Activated CD4-positive, alpha-beta T cell treated with anti-CD3 and anti-CD28 coated beads, Interleukin-2, Interleukin-6, amounts not matched to agents 100 ng/mL and 50 ng/mL, durations not matched to agents 16 hours and 8 hours (primary cell): ENCODE results near the gene SPOCK1.

Experiments
- DNase-seq: peaks from one replicate; pipeline ENCODE4 v3.0.0-alpha.2; 2020

Gene SPOCK1

DNA sequence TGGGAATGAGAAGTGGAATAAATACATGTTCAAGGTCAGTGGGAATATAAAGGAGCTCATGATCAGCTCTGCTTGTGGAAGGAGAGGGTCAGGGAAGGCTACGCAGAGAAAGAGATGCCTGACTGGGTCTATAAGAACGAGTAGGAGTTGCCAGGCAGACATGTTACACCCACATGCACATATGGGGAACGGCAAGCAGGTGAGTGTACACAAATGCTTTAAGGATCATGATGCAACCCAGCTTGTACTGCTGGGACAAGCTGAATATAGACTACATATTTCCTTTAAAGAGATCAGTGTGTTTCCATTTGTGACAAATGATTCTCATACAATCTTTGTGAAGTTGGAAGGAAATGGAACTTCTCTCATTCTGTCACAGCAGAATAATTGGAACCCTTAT, 141.7 kb downstream of the SPOCK1 start:
- DNase-seq, result no peak

DNA sequence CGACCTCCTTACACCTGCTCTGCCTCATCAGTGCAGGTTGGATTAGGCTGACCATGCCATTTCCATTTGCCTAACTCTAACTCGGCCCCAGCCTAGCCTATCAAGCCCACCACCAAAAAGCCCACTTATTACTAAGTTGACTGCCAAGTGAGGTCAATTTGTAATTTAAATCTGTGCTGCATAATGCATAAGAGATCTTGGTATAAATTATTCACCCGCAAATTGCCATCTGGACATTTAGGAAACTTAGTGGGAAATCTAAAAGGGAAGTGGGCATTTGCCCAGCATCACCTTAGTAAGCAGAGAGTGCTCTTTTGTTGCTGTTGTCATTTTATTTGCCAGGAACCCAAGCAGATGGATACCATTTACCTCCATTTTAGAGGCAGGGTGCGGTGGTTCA, 143.0 kb downstream of the SPOCK1 start:
- DNase-seq, result no peak

DNA sequence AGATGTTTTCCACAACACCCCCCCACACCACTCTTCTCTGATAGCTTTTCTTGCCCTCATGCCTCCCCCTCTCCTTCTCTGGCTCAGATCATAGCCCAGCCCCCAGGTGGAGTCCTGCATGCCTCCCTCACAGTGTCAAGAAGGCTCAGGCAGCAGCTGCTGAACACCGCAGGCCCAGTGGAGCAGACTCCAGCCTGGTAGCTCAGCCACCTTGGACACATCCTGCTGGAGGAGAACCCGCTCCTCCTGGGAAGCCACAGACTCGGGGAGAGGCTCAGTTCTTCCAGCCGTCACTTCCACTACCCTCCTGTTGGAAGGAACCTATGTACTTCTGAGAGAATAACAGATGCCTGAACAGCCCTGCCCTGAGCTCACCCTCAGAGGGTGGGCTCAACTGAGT, 143.4 kb downstream of the SPOCK1 start:
- no peak for DNase-seq

DNA sequence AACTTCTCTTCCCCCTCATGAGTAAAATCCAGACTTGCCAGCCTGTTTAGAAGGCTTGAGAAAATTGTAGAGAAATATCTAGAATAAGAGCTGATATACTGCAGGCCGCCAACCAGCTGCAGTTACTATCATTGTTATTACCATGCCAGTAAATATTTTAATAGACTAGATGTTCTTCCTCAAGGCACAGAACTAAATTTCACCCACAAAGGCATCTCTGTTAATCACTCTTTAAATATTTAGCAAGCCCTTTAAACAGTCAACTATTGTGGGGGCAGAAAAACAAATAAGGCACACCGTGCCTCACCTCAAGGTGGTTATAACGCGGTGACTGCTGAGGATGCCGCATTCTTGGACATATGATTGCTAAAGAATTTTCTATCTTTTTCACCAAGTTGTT, 147.0 kb downstream of the SPOCK1 start:
- no peak for DNase-seq

DNA sequence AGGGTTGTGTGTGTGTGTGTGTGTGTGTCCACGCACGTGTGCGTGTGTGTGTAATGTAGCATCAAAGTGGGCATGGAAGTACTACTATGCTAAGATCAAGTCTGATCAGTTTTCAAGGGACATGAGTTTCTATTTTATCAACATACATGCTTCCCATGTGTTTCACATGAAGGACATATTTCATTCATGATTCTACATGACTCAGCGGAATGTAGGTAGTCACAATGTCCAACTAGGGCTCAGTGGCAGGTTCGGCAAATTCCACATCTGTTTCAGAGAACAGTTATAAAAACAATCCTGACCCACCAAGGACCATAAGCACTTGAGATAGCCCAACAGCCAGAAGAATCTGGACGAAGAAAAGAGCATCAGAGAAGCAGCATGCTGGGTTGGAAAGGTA, 148.3 kb downstream of the SPOCK1 start:
- no peak for DNase-seq

DNA sequence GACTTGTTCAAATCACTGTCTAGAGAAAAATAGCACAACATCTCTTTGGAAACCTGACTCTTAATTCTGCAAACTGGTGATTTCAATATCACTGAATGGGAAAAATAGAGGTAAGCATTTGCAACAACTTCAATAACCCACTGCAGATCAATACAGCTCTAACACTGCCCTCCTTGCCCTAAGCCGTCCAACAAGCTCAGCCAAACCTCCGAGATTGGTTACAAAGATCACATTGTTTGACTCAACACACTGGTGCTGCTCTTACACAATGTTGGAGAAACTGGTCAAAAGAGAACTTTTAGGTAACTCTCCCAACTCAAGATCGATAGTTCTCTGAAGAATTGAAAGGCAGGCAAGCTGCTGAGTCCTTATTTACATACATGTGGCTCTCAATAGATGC, 150.4 kb downstream of the SPOCK1 start:
- no peak for DNase-seq

DNA sequence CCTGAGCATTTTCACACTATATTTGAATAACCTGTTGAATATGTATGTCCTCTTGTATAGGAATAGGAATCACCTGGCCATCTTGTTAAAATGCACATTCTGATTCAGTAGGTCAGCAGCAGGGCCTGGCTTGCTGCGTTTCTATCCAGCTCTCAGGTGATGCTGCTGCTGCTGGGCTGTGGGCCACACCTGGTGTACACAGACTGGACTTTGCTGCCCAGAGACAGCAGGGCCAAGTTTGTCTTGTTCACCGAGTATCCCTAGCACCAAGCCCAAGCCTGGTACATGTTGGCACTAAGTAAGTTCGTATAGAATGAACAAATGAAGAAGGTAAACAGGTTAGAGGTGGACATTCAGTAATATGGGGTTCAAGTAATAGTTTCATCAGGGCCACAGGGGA, 151.3 kb downstream of the SPOCK1 start:
- DNase-seq, result no peak

DNA sequence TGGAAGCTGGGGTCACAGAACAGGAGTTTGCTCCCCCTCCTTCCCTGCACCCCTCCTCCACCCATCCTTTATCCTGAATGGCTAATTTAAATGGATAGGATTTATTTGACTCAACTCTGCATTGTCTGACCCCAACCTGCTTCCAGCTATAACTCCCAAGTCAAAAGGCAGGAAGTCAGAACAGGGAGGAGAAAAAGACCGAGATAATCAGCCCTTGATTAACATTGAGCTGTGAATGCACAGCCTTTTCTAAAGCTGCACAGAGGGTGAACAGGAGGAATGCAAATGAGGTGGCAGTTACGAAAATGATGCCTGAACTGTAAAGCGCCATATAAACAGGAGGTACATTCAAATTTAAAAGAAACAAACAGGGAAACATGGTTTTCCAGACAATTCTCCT, 152.8 kb downstream of the SPOCK1 start:
- no peak for DNase-seq

DNA sequence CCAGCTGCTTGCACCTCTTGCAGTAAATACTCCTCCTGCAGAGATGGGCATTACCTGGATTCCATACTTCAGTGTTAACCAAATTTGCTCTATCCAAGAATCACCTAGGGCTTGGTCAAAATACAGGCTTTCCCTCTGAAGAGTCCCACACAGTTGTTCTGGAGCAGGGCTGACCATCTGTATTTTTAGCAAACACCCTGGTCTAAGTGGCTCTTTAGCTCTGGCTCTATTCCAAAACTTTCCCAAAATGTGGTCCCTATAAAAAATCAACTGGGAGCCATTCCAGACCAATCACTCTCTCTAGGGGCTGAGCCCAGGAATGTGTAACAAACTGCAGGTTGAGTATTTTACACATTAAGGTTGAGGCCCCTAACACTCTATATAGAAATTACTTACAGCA, 153.7 kb downstream of the SPOCK1 start:
- no peak for DNase-seq

DNA sequence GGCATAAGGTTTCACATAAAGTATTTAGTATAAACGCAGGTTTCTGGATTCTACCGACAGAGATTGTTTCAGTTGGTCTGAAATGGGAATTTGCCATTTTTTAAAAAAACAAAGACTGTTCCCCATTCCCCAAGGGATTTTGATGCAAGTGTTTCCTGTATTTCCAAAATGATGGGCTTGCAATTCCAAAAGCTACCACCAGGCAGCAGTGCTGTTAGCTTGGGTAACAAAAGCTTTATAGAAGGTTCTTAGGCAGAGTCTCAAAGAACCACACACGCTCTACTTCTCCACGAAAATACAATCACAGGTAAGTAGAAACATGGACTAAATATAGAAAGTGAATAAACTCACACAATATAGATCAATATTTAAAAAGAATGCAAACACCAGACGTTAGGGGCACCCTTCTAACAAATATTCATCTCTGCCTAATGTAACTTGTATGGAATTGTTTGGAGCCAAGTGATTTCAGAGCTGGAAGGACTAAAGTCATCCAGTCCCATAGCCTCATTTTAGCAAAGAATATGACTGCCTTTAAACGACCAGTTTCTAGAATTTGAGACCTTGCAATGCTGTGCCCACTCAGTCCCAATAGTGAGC, 154.3 kb downstream of the SPOCK1 start:
- DNase-seq, result peak; percentile 51

DNA sequence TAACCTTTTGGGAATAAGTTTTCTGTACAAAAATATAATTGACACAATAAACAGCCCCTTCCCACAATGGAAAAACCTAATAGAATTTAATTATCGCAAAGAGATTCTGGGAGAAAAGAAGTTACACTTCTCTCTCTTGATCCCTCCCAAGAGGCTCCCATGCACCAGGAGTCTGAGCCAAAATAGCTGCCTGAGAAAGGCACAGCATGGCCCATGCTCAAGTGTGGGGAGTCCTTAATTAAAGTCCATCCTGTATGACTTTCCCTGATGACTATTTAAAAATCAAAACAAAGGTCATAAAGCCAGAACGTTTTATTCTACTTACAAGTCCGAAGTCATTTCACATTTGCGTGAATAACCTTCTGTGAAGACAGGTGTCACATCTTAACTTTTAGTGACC, 155.1 kb downstream of the SPOCK1 start:
- no peak for DNase-seq

DNA sequence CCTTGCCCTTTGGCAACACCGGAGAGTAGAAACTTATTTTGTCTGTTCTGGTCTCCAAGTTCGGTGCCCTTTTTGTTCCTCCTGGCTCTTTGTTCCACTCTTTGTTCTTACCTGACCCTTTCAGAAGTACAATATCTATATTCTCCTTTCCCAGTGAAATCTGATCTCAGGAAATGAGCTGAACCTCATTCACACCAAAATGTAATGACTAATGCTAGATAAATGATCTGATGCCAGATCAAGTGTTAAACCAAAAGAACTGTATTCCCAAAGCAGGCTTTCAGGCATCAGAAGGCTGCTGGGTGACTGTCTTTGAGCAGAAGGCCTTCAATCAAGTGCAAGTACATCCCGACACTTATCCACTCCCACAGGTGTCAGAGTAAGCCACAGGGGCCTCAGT, 156.4 kb downstream of the SPOCK1 start:
- DNase-seq, result no peak

DNA sequence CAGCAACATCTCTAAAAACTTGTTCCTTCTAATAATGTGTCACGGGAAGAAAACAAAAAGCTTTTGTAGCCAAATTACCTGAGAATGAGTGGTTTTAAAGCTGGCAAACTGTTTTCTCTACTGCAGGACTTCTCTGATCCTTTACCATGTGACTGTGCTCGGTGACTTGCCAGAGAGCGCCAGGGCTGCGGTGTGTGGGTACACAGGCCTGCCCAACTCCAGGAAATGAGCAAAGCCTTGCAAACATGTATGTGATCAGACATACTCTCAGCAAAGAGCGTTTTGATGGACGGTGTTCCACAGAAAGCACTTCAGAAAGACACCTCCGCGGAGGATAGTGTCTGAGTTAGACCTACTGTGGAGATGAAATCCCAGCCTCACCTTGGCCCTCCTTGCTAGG, 157.3 kb downstream of the SPOCK1 start:
- DNase-seq, result no peak

DNA sequence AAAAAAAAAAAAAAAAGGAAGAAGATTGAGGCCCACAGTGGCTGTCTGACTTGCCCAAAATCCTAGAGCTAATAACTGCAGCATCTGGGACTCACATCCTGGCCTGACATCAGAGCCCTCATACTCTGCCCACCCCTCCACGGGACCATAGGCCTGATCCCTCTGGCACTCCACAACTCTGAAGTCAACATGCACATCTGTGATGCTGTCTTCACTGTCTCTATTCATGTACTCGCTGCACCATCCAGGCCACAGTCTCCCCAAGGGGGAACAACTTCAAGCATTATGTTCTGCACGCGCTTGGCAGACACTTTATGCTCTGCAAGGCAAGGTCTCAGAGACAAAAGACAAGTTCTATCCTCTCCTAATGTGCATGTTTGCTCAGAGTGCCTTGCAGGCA, 158.2 kb downstream of the SPOCK1 start:
- no peak for DNase-seq

DNA sequence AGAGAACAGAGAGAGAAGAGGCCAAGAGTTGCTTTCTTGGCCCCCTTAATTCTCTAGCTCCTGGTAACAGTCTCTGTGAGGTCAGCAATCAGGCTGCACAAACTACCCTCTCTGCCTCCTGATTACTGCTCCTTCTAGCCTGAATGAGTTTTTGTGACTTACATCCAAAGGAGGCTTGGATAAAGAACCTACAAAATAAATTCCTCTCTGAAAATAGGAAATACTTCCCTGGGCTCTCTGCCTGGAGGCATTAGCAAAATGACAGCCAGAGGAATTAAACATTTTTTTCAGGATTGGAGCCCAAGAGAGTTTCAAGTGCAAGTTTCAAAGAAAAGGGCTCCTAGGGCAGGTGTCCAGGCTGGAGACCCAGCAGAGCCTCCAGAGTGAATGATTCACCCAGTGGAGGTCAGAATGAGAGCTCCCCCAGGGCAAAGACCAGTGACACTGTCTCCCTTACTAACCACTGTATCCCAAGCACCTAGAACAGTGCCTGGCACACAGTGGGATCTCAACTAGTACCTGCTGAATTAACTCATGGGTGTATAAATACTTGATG, 162.5 kb downstream of the SPOCK1 start:
- DNase-seq, result no peak

DNA sequence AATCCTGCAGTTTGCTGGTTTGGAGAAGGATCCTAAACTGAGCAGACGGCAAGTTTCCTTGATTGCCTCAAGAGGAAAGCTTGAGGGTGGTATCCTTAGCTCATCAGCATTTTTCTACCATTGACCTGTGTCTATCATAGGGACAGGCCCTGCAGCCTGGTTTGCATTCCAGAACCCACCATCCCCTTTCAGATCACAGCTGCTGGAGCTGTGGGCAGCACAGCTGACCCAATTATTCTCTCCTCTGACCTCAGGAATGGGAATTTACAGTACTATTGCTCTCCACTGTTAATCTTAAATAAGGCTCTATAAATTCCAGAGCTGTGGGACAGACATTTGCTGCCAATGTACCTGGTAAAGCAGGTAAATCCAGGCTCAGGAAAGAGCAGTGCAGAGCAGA, 163.0 kb downstream of the SPOCK1 start:
- no peak for DNase-seq

DNA sequence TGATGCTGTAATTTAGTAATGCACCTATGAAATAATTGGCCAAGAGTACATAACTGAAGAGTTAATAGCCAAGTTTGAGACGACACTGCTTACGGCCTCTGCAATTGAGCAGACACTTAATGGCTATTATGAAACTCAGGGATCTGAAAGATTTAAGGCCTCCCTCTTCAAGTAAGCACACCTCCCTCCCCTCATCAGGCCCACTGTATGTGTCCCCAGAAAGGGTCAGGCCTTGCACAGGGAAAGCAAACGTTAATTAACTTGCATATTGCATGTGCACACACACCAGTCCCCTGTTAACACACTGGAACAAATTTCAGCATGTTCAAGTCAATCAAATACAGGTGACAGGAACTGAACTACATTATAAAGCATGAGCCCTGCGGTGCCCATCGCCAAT, 163.6 kb downstream of the SPOCK1 start:
- no peak for DNase-seq

DNA sequence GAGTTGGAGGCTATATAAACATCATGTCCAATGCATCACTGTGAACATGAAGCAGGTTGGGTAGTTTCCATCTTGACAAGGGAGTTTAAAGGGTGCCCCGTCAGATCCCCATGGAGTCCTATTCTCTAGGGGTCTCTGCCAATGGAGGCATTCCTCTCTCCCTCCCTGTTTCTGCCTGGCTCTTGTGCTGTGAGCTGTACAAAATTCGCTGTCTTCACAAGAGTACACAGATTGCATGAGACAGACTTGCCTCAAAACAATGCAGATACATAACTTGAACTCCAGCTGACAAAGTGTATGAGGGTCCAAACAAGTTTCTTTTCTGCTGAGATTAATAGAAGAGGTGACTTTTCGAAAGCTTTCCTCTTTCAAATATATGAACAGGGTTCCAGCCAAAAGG, 165.2 kb downstream of the SPOCK1 start:
- DNase-seq, result no peak

DNA sequence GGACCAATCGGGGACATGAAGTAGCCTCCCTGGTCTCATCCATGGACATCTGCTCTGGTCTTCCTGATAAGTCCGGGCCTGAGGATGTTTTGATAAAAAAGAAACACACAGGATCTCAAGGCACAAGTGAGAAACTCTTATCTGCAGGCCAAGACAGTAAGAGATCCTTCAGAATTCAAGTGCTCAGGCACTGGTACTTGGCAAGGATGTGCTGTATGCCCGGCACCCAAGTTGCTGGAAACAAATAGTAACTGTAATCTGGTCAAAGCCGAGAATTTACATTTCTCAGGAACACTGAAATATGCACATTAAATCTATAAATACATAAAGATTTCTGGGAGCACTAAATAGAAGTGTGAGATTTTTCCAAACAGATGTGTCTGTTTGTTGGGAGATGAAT, 165.7 kb downstream of the SPOCK1 start:
- DNase-seq, result no peak

DNA sequence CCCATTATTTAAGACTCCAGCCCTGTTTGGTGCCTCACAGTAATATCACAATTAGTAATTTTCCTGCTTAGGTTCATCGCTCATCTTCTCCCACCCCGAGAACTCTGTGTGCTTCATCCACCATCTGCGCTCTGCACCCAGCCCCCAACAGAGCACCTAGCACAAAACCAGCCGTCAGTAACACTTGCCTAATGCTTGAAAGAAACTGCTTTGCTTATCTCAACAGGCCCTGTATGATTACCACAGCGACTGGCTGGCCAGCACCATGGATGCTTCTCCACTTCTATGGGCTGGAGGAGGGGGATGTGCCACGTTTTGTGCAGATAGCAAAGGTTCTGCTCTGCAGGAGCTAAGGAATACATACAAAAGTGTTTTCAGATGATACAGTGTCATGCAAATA, 166.8 kb downstream of the SPOCK1 start:
- DNase-seq, result no peak

DNA sequence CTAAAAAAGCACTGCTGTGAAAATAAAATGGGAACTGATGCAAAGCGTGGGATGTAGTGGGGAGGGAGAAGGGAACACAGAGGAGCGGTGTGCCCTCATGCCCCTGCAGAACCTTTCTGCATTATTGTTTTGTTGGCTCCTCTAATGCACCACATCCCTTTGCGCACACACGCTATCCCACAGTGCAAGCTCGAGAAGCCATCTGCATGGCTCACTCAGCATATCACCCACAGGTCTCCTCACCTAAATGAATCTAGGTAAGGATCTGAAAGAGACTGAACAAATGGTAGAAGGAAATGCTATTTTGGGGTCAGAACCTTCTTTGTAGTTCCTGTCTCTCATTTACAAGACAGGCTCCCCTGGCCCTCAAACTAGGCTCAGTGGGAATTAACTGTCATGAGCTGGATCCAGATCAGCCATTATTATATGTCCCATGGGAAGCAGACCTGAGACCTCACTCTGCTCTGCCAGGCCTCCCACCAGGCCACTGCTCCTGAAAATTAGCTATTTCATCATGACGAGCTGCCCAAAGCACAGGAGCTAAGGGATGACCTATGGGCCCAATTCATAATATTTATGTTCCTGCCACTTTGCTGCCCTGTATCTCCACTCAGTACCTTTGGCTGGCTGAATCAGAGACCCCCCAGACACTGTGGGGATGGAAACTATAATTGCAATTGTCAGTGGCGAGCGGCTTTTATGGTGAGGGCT, 169.4 kb downstream of the SPOCK1 start:
- DNase-seq, result no peak

DNA sequence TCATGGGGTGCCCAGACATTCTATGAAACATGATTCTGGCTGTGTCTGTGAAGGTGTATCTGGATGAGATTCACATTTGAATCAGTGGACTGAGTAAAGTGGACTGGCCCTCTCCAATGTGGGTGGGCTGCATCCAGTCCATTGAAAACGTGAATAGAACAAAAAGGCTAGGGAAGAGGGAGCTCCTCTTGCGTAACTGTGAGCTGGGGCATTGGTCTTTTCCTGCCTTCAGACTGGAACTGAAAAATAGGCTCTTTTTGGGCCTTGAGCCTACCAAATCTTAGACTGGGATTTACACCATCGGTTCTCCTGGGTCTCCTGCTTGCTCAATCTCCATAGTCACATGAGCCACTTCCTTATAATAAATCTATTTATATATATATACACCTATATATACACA, 170.1 kb downstream of the SPOCK1 start:
- DNase-seq, result no peak

DNA sequence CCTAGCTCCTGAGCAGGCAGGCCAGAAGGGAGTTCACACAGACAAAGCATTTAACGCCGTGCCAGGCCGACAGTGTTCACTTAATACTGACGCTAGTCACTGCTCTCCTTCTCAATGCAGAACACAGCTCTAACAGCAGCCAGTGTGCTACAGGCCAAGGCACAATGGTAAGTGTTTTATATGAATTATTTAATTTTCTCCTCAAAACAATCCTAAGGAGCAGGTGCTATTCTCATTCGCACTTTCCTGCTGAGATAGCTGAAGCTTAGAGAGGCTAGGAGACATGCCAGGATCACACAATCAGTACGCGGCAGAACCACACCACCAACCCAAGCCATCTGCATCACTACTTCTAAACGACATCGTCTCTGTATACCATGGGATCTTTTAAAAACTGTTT, 170.7 kb downstream of the SPOCK1 start:
- DNase-seq, result no peak

DNA sequence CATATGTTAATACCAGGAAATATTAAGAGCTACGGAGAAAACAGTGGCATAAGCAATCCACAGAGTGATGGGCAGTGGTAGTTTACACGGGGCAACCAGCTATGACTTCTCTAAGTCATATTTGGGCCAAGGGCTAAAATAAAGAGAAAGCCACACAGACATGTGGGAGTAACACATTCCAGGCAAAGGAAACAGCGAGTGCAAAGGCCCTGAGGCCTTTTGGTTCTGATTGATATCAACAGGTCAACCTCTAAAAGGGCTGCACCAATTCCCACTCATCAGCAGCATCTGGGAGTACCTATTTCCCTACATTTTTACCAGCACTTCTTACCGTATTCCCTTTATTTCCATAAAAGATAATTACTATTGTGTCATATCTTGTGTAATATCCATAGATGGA, 173.4 kb downstream of the SPOCK1 start:
- DNase-seq, result no peak
